ENCODE results near the gene PCNX1. TPM values are rescaled to one million over a fixed set of nuclear protein-coding genes. Genes with fewer than 3 reads are reported as not detected.

Gene PCNX1
- total and polyA plus RNA-seq, 2 donors: 16.0 to 127 TPM

- 90% methylated on average over 1 of the region's 1 CpG for WGBS
- H3K4me1 ChIP-seq (ENCODE audit: insufficient read depth): no peaks in the 10 kb centered on the region
- H3K36me3 ChIP-seq (ENCODE audit: insufficient read depth): no peaks in the 10 kb centered on the region
- no peak overlapping the region for H3K27ac ChIP-seq (ENCODE audit: low read depth)
- H3K4me3 ChIP-seq (ENCODE audit: low read depth, low read length): no peak overlapping the region
- DNase-seq (ENCODE audit: extremely low spot score): no peak
Measured at GRCh38 chr14:70896317-70896716, 10.9 kb upstream of the PCNX1 start.

- DNase-seq (ENCODE audit: extremely low spot score): no peak
- no peak overlapping the region for H3K27ac ChIP-seq (ENCODE audit: low read depth)
- H3K36me3 ChIP-seq (ENCODE audit: insufficient read depth): no peaks in the 10 kb centered on the region
- H3K4me3 ChIP-seq (ENCODE audit: low read depth, low read length): no peak overlapping the region
- H3K4me1 ChIP-seq (ENCODE audit: insufficient read depth): no peaks in the 10 kb centered on the region
- WGBS: 95% methylated on average over 3 of the region's 3 CpGs
Measured at GRCh38 chr14:70896981-70897380, 10.3 kb upstream of the PCNX1 start.

GRCh38 chr14:70897464-70897863, 9.8 kb upstream of the PCNX1 start:
- 39% methylated on average over 2 of the region's 2 CpGs for WGBS
- DNase-seq (ENCODE audit: extremely low spot score): no peak
- no peaks in the 10 kb centered on the region for H3K36me3 ChIP-seq (ENCODE audit: insufficient read depth)
- H3K4me3 ChIP-seq (ENCODE audit: low read depth, low read length): no peak overlapping the region
- H3K4me1 ChIP-seq (ENCODE audit: insufficient read depth): no peaks in the 10 kb centered on the region
- H3K27ac ChIP-seq (ENCODE audit: low read depth): no peak overlapping the region

GRCh38 chr14:70898111-70898745, 9.0 kb upstream of the PCNX1 start:
- H3K27ac ChIP-seq (ENCODE audit: low read depth): no peak overlapping the region
- H3K4me1 ChIP-seq (ENCODE audit: insufficient read depth): no peaks in the 10 kb centered on the region
- no peaks in the 10 kb centered on the region for H3K36me3 ChIP-seq (ENCODE audit: insufficient read depth)
- 60% methylated on average over 3 of the region's 3 CpGs for WGBS
- H3K4me3 ChIP-seq (ENCODE audit: low read depth, low read length): no peak overlapping the region
- no peak for DNase-seq (ENCODE audit: extremely low spot score)

- H3K27ac ChIP-seq (ENCODE audit: low read depth): no peak overlapping the region
- WGBS: 72% methylated on average over 1 of the region's 1 CpG
- DNase-seq (ENCODE audit: extremely low spot score): no peak
- no peaks in the 10 kb centered on the region for H3K36me3 ChIP-seq (ENCODE audit: insufficient read depth)
- no peaks in the 10 kb centered on the region for H3K4me1 ChIP-seq (ENCODE audit: insufficient read depth)
- H3K4me3 ChIP-seq (ENCODE audit: low read depth, low read length): no peak overlapping the region
Measured at GRCh38 chr14:70901269-70901668, 6.0 kb upstream of the PCNX1 start.

GRCh38 chr14:70902184-70902583, 5.1 kb upstream of the PCNX1 start:
- Histone ChIP-seq H3K27ac (ENCODE audit: low read depth) (no peak overlapping the region), H3K4me1 (ENCODE audit: insufficient read depth) (no peaks in the 10 kb centered on the region), H3K4me3 (ENCODE audit: low read depth, low read length) (no peak overlapping the region), H3K36me3 (ENCODE audit: insufficient read depth) (no peaks in the 10 kb centered on the region)
- 100% methylated on average over 1 of the region's 1 CpG for WGBS
- DNase-seq (ENCODE audit: extremely low spot score): no peak

- no peak for DNase-seq (ENCODE audit: extremely low spot score)
- H3K27ac ChIP-seq (ENCODE audit: low read depth): no peak overlapping the region
Measured at GRCh38 chr14:70904373-70904772, 2.9 kb upstream of the PCNX1 start.

GRCh38 chr14:70905301-70905700, 2.0 kb upstream of the PCNX1 start:
- DNase-seq (ENCODE audit: extremely low spot score): no peak
- no peaks in the 10 kb centered on the region for H3K4me1 ChIP-seq (ENCODE audit: insufficient read depth)
- H3K36me3 ChIP-seq (ENCODE audit: insufficient read depth): no peaks in the 10 kb centered on the region
- no peak overlapping the region for H3K4me3 ChIP-seq (ENCODE audit: low read depth, low read length)
- 24% methylated on average over 9 of the region's 9 CpGs for WGBS
- no peak overlapping the region for H3K27ac ChIP-seq (ENCODE audit: low read depth)

More at GRCh38 chr14:70904373-70904772, 2.9 kb upstream of the PCNX1 start:
- WGBS: 90% methylated on average over 2 of the region's 2 CpGs
- H3K36me3 ChIP-seq (ENCODE audit: insufficient read depth): no peaks in the 10 kb centered on the region
- no peaks in the 10 kb centered on the region for H3K4me1 ChIP-seq (ENCODE audit: insufficient read depth)
- H3K4me3 ChIP-seq (ENCODE audit: low read depth, low read length): no peak overlapping the region

- H3K27ac ChIP-seq (ENCODE audit: low read depth): peak overlapping the region; percentile 77
- no peaks in the 10 kb centered on the region for H3K4me1 ChIP-seq (ENCODE audit: insufficient read depth)
- H3K36me3 ChIP-seq (ENCODE audit: insufficient read depth): no peaks in the 10 kb centered on the region
- DNase-seq (ENCODE audit: extremely low spot score): no peak
- 10% methylated on average over 9 of the region's 9 CpGs for WGBS
- peak overlapping the region; percentile 71 for H3K4me3 ChIP-seq (ENCODE audit: low read depth, low read length)
Measured at GRCh38 chr14:70906793-70907175, 475 bp upstream of the PCNX1 start.

- WGBS: under 1% methylated on average over 87 of the region's 87 CpGs
- Histone ChIP-seq H3K27ac (ENCODE audit: low read depth) (peak overlapping the region; percentile 77), H3K36me3 (ENCODE audit: insufficient read depth) (no peaks in the 10 kb centered on the region), H3K4me3 (ENCODE audit: low read depth, low read length) (peak overlapping the region; percentile 71), H3K4me1 (ENCODE audit: insufficient read depth) (no peaks in the 10 kb centered on the region)
- no peak for DNase-seq (ENCODE audit: extremely low spot score)
Measured at GRCh38 chr14:70907996-70908934, 1.0 kb downstream of the PCNX1 start.

GRCh38 chr14:70908935-70909641, 1.8 kb downstream of the PCNX1 start:
- H3K4me1 ChIP-seq (ENCODE audit: insufficient read depth): no peaks in the 10 kb centered on the region
- WGBS: 34% methylated on average over 4 of the region's 4 CpGs

GRCh38 chr14:70909733-70910614, 2.7 kb downstream of the PCNX1 start:
- H3K27ac ChIP-seq (ENCODE audit: low read depth): no peak overlapping the region
- DNase-seq (ENCODE audit: extremely low spot score): no peak
- H3K4me3 ChIP-seq (ENCODE audit: low read depth, low read length): no peak overlapping the region
- WGBS: 76% methylated on average over 9 of the region's 10 CpGs
- H3K36me3 ChIP-seq (ENCODE audit: insufficient read depth): no peaks in the 10 kb centered on the region
- no peaks in the 10 kb centered on the region for H3K4me1 ChIP-seq (ENCODE audit: insufficient read depth)

More at GRCh38 chr14:70908935-70909641, 1.8 kb downstream of the PCNX1 start:
- no peaks in the 10 kb centered on the region for H3K36me3 ChIP-seq (ENCODE audit: insufficient read depth)
- H3K4me3 ChIP-seq (ENCODE audit: low read depth, low read length): peak overlapping the region; percentile 71
- H3K27ac ChIP-seq (ENCODE audit: low read depth): no peak overlapping the region
- no peak for DNase-seq (ENCODE audit: extremely low spot score)

GRCh38 chr14:70915415-70915814, 8.2 kb downstream of the PCNX1 start:
- no peak for DNase-seq (ENCODE audit: extremely low spot score)
- no peak overlapping the region for H3K4me3 ChIP-seq (ENCODE audit: low read depth, low read length)
- no peaks in the 10 kb centered on the region for H3K36me3 ChIP-seq (ENCODE audit: insufficient read depth)
- no peaks in the 10 kb centered on the region for H3K4me1 ChIP-seq (ENCODE audit: insufficient read depth)
- H3K27ac ChIP-seq (ENCODE audit: low read depth): no peak overlapping the region

Data from urinary bladder (tissue), 4 donors.